K562 (cell line): ENCODE data around the gene MUC5AC. TPM values are rescaled to one million over a fixed set of nuclear protein-coding genes. Genes with fewer than 3 reads are reported as not detected.

ENCODE experiments used
- ATAC-seq: fragments of 200-7000 bp; cut with Tn5 transposase; 3 replicates; pipeline ENCODE4 v1.9.1; 2020; ENCODE audit warnings: moderate library complexity
- BruUV-seq: library from RNA; stranded (reverse); fragments of 400-500 nt; replicated peaks from 2 replicates; lab custom pipeline; 2021; lab: Mats Ljungman, UMichigan
- CTCF ChIA-PET: fragments of 300-600 bp; formaldehyde crosslinking; extraction: SDS; loops from one replicate; lab custom pipeline; 2021; ENCODE audit warnings: low intra/inter-chr PET ratio; lab: Yijun Ruan, JAX
- POLR2A ChIA-PET: fragments of 300-600, 350-650 bp; sonication (Branson Sonifier 250); formaldehyde crosslinking; extraction: SDS; loops from one replicate; lab custom pipeline; 2021; ENCODE audit warnings: antibody characterized with exemption, inconsistent platforms; lab: Yijun Ruan, JAX
- DNase-seq, 4 experiments: peaks; one replicate each; pipeline versions ENCODE4 v3.0.0 to v3.0.0-alpha.2; 2011 to 2018; ENCODE audit warnings: low spot score in 3 of 4, mixed read lengths in 3 of 4; ENCODE audit errors: extremely low read depth in 1 of 4
- FAIRE-seq: peaks from 2 replicates; lab custom pipeline; 2011; peaks lifted over from hg19 to GRCh38; lab: Jason Lieb, UNC
- H2AFZ ChIP-seq: 2 replicates; pipeline ENCODE4 v1.6.0; 2011; ENCODE audit warnings: low read depth, low read length, control low read depth, inconsistent platforms
- H3K27ac ChIP-seq: fragments of 200-600 bp; 3 replicates; pipeline ENCODE4 v1.8.0; 2011; ENCODE audit warnings: low read depth, mild to moderate bottlenecking, control low read depth, inconsistent platforms, low read length, moderate library complexity, mixed read lengths; ENCODE audit errors: extremely low read depth
- H3K27me3 ChIP-seq, 2 experiments: fragments of 300-600 bp in 1 of 2; 2 replicates in 1 of 2; 3 replicates in 1 of 2; pipeline versions ENCODE4 v1.6.0 to v1.8.0; 2011; ENCODE audit warnings: inconsistent platforms in 2 of 2, low read length in 2 of 2, mild to moderate bottlenecking in 1 of 2, mixed read lengths in 1 of 2, moderate library complexity in 1 of 2; ENCODE audit not compliant: control insufficient read depth in 2 of 2, insufficient read depth in 2 of 2
- H3K36me3 ChIP-seq: fragments of 300-600 bp; 3 replicates; pipeline ENCODE4 v1.8.0; 2011; ENCODE audit warnings: mild to moderate bottlenecking, low read length, inconsistent platforms; ENCODE audit not compliant: control insufficient read depth, insufficient read depth
- H3K4me1 ChIP-seq, 2 experiments: fragments of 200-600 bp in 1 of 2; replicated peaks in 1 of 2; 2 replicates in 1 of 2; 3 replicates in 1 of 2; pipeline versions ENCODE4 v1.5.1 to v1.8.0; 2011; ENCODE audit warnings: inconsistent platforms in 2 of 2, low read length in 2 of 2, mild to moderate bottlenecking in 1 of 2, mixed read lengths in 1 of 2, moderate library complexity in 1 of 2; ENCODE audit not compliant: control insufficient read depth in 2 of 2, insufficient read depth in 2 of 2
- H3K4me2 ChIP-seq: 2 replicates; pipeline ENCODE4 v1.6.1; 2011; ENCODE audit warnings: low read length, control low read depth, inconsistent platforms, mixed read lengths; ENCODE audit not compliant: insufficient read depth
- H3K4me3 ChIP-seq: fragments of 200-600 bp; sonication (generic), shearing (Covaris generic); 2 replicates; pipeline ENCODE4 v1.5.1; 2016; ENCODE audit warnings: control low read depth, inconsistent platforms
- H3K79me2 ChIP-seq: fragments of 200-600 bp; 3 replicates; pipeline ENCODE4 v1.8.0; 2011; ENCODE audit warnings: low read length, inconsistent platforms; ENCODE audit not compliant: control insufficient read depth, insufficient read depth
- H3K9ac ChIP-seq, 2 experiments: 2 replicates each; pipeline versions ENCODE4 v1.6.0 to v1.6.1; 2011; ENCODE audit warnings: low read depth in 2 of 2, low read length in 2 of 2, control low read depth in 1 of 2, inconsistent platforms in 1 of 2, mild to moderate bottlenecking in 1 of 2, mixed read lengths in 1 of 2; ENCODE audit not compliant: insufficient read depth in 1 of 2
- H3K9me1 ChIP-seq: one replicate; pipeline ENCODE4 v1.6.0; 2011; ENCODE audit warnings: inconsistent platforms, mild to moderate bottlenecking, low read length, moderate library complexity; ENCODE audit not compliant: control insufficient read depth, insufficient read depth
- H3K9me3 ChIP-seq: replicated peaks from 2 replicates; pipeline ENCODE4 v1.5.1; 2011; ENCODE audit warnings: low read depth, low read length, inconsistent platforms; ENCODE audit not compliant: control insufficient read depth, insufficient read depth
- H4K20me1 ChIP-seq: replicated peaks from 2 replicates; pipeline ENCODE4 v1.6.1; 2011; ENCODE audit warnings: low read length, inconsistent platforms, mixed read lengths; ENCODE audit not compliant: control insufficient read depth, insufficient read depth
- CEBPG ChIP-seq, 3 experiments: fragments of 200-800 bp in 1 of 3; sonication (Bioruptor generic) in 1 of 3; sonication (generic) in 1 of 3; formaldehyde crosslinking in 1 of 3; IDR thresholded peaks in 2 of 3; conservative IDR thresholded peaks in 1 of 3; 2 replicates each; pipeline versions ENCODE4 v1.6.1 to v1.8.0; 2016 to 2022; ENCODE audit warnings: missing compliant biosample characterization in 2 of 3, missing genetic modification characterization in 2 of 3, mild to moderate bottlenecking in 1 of 3, missing genetic modification reagents in 1 of 3
- EP400 ChIP-seq: fragments of 450-650 bp; IDR thresholded peaks from 2 replicates; pipeline ENCODE4 v1.6.1; 2017; ENCODE audit warnings: antibody characterized with exemption, mild to moderate bottlenecking, moderate library complexity
- POLR2AphosphoS5 ChIP-seq: IDR thresholded peaks from 2 replicates; pipeline ENCODE4 v1.6.1; 2011; ENCODE audit warnings: mild to moderate bottlenecking, low read depth, low read length, moderate library complexity; ENCODE audit not compliant: control insufficient read depth, insufficient read depth
- RFX5 ChIP-seq: IDR thresholded peaks from 2 replicates; pipeline ENCODE4 v1.6.1; 2011; ENCODE audit warnings: low read depth, mild to moderate bottlenecking, improper control_type of control experiment, low read length
- SRSF9 ChIP-seq: fragments of 200-400 bp; formaldehyde crosslinking; IDR thresholded peaks from 2 replicates; pipeline ENCODE4 v1.6.1; 2017; ENCODE audit warnings: low read depth, low read length, borderline replicate concordance
- ZEB2 ChIP-seq: fragments of 450-650 bp; IDR thresholded peaks from 2 replicates; pipeline ENCODE4 v1.6.1; 2016
- ZNF212 ChIP-seq: fragments of 450-650 bp; formaldehyde crosslinking; IDR thresholded peaks from 2 replicates; pipeline ENCODE4 v1.4.0; 2020; ENCODE audit warnings: mild to moderate bottlenecking
- ZNF436 ChIP-seq: fragments of 250-450, 450-650 bp; sonication (Bioruptor Pico); formaldehyde crosslinking; IDR thresholded peaks from 2 replicates; pipeline ENCODE4 v1.7.0; 2020; ENCODE audit warnings: mild to moderate bottlenecking
- ZSCAN32 ChIP-seq: fragments of 450-650 bp; formaldehyde crosslinking; IDR thresholded peaks from 2 replicates; pipeline ENCODE4 v1.4.0; 2020; ENCODE audit warnings: mild to moderate bottlenecking, moderate library complexity
- WGBS: fragments of 100-300 bp; shearing (Covaris generic); methylation state at CpG from one replicate; pipeline ENCODE4 v1.1.6; 2016; ENCODE audit warnings: low coverage, mixed read lengths; ENCODE audit not compliant: insufficient coverage; ENCODE audit errors: missing lambda C conversion rate; 5-methylcytosine and 5-hydroxymethylcytosine counted together
- in situ Hi-C: fragments of 300-500 bp; cut with MboI; formaldehyde crosslinking; loops from 4 replicates; pipeline ENCODE4 v1.15.0; 2018; ENCODE audit warnings: inconsistent platforms, mixed read lengths
- intact Hi-C: fragments of 100-400 bp; cut with micrococcal nuclease; formaldehyde crosslinking; loops from 2 replicates; pipeline ENCODE4 v1.14.2; 2022
- polyA plus RNA-seq, 8 experiments: library from polyadenylated mRNA; depleted of rRNA in 4 of 8; stranded (reverse) in 5 of 8; unstranded in 3 of 8; fragments of >200 nt; fragmentation: Nextera tagmentation in 2 of 8; fragmentation: Illumina TruSeq in 1 of 8; extraction: Ambion mirVana in 2 of 8; extraction: Trizol in 1 of 8; gene quantifications; 2 replicates each; pipeline versions ENCODE4 v1.2.1 to v1.2.3, GENCODE V29; 2011 to 2014; ENCODE audit warnings: inconsistent platforms in 1 of 8, missing spikeins in 1 of 8
- total RNA-seq, 7 experiments: library from RNA; depleted of rRNA in 6 of 7; stranded (reverse); fragments of >200 nt in 6 of 7; fragmentation: Illumina TruSeq in 2 of 7; extraction: Trizol in 2 of 7; gene quantifications; 2 replicates each; pipeline versions ENCODE4 v1.2.1 to v1.2.3, GENCODE V29; 2011 to 2021; ENCODE audit warnings: low replicate concordance in 1 of 7
- TF ChIP-seq, protein P1 (sequence below): fragments of 450-650 bp; IDR thresholded peaks from 2 replicates; pipeline ENCODE4 v1.7.0; 2016; ENCODE audit warnings: borderline replicate concordance

Gene MUC5AC
- total and polyA plus RNA-seq, 9 of the 15 experiments (the other 6 are each of a cell fraction or from before 2014, with no cell fraction given) = not detected

GRCh38 chr11:1236316-1237127 is 78.8 kb downstream of the MUC5AC start:
- peaks cover 16% of the 10 kb centered on the region; the same call in 1 of the 2 replicates for H4K20me1 ChIP-seq
- intact Hi-C loops = no loop called here
- CTCF ChIA-PET = no interaction called here
- H3K27ac ChIP-seq = no peak overlapping the region
- peaks cover 0 to 32% of the 10 kb centered on the region in 2 experiments; a peak in 2 of 5 replicates for H3K4me1 ChIP-seq
- H3K9me1 ChIP-seq = no peaks in the 10 kb centered on the region
- ATAC-seq = no peak
- POLR2A ChIA-PET = interaction anchor here (0.7 kb wide), 1 partner anchor 70 kb away, joined by 3 read pairs; no protein-coding TSS in a partner anchor
- no peak for TF ChIP-seq ZNF212 (CRISPR knock-in tag)
- TF ChIP-seq RFX5 = no peak
- no peak for TF ChIP-seq ZNF436
- TF ChIP-seq CEBPG (CRISPR knock-in tag; IDR thresholded peaks at IDR 0.05) = no peak
- no peak for TF ChIP-seq CEBPG (tag; conservative IDR thresholded peaks at IDR 0.05 in 1 of 2, IDR thresholded peaks at IDR 0.05 in 1 of 2)
- no peak for TF ChIP-seq POLR2AphosphoS5
- no peak for TF ChIP-seq EP400
- TF ChIP-seq ZSCAN32 (CRISPR knock-in tag) = no peak
- TF ChIP-seq, protein P1, sequence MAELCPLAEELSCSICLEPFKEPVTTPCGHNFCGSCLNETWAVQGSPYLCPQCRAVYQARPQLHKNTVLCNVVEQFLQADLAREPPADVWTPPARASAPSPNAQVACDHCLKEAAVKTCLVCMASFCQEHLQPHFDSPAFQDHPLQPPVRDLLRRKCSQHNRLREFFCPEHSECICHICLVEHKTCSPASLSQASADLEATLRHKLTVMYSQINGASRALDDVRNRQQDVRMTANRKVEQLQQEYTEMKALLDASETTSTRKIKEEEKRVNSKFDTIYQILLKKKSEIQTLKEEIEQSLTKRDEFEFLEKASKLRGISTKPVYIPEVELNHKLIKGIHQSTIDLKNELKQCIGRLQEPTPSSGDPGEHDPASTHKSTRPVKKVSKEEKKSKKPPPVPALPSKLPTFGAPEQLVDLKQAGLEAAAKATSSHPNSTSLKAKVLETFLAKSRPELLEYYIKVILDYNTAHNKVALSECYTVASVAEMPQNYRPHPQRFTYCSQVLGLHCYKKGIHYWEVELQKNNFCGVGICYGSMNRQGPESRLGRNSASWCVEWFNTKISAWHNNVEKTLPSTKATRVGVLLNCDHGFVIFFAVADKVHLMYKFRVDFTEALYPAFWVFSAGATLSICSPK = no peak
- TF ChIP-seq SRSF9 = no peak
- TF ChIP-seq ZEB2 = no peak
- TF ChIP-seq, all 486 proteins: peak for 0
- FAIRE-seq (no peak), DNase-seq (no peak)
- no peaks in the 10 kb centered on the region for H3K9me3 ChIP-seq
- H3K9ac ChIP-seq = no peak overlapping the region
- no peak overlapping the region for H3K4me2 ChIP-seq
- no TSS peak for BruUV-seq
- H3K4me3 ChIP-seq = no peak overlapping the region
- WGBS = 11% methylated on average over 28 of the region's 37 CpGs
- no peak overlapping the region for H2AFZ ChIP-seq
- in situ Hi-C loops = no loop called here
- no peaks in the 10 kb centered on the region for H3K36me3 ChIP-seq
- H3K27me3 ChIP-seq = peaks cover 0 to 53% of the 10 kb centered on the region in 2 experiments; a peak in 2 of 5 replicates
- no peaks in the 10 kb centered on the region for H3K79me2 ChIP-seq
